Measurements from ENCODE around the gene POLG.

POLG gene

GRCh38 chr15:89326316-89326715 lies 8.3 kb downstream of the POLG start:
- DNase-seq (ENCODE audit: low read depth in 3 of 3), result no peak

GRCh38 chr15:89325039-89325803 lies 9.4 kb downstream of the POLG start:
- DNase-seq (ENCODE audit: low read depth in 3 of 3), result no peak

- no peak for DNase-seq (ENCODE audit: low read depth in 3 of 3)
Measured at GRCh38 chr15:89323825-89324224, 10.8 kb downstream of the POLG start.

- DNase-seq (ENCODE audit: low read depth in 3 of 3), result no peak
Measured at GRCh38 chr15:89322822-89323221, 11.8 kb downstream of the POLG start.

GRCh38 chr15:89321521-89322410 lies 12.9 kb downstream of the POLG start:
- no peak for DNase-seq (ENCODE audit: low read depth in 3 of 3)

- DNase-seq (ENCODE audit: low read depth in 3 of 3), result no peak
Measured at GRCh38 chr15:89320200-89320599, 14.4 kb downstream of the POLG start.

- DNase-seq (ENCODE audit: low read depth in 3 of 3), result no peak
Measured at GRCh38 chr15:89319678-89320077, 14.9 kb downstream of the POLG start.

GRCh38 chr15:89317186-89317720 lies 17.4 kb downstream of the POLG start:
- DNase-seq (ENCODE audit: low read depth in 3 of 3), result no peak

- DNase-seq (ENCODE audit: low read depth in 3 of 3), result no peak
Measured at GRCh38 chr15:89316504-89316903, 18.1 kb downstream of the POLG start.

- DNase-seq (ENCODE audit: low read depth in 3 of 3), result no peak
Measured at GRCh38 chr15:89315375-89315929, 19.2 kb downstream of the POLG start.

- no peak for DNase-seq (ENCODE audit: low read depth in 3 of 3)
Measured at GRCh38 chr15:89309993-89310392, 24.6 kb downstream of the POLG start.

- DNase-seq (ENCODE audit: low read depth in 3 of 3), result no peak
Measured at GRCh38 chr15:89308236-89308635, 26.4 kb downstream of the POLG start.

- DNase-seq (ENCODE audit: low read depth in 3 of 3), result no peak
Measured at GRCh38 chr15:89307791-89308190, 26.8 kb downstream of the POLG start.

GRCh38 chr15:89307046-89307587 lies 27.5 kb downstream of the POLG start:
- no peak for DNase-seq (ENCODE audit: low read depth in 3 of 3)

- no peak for DNase-seq (ENCODE audit: low read depth in 3 of 3)
Measured at GRCh38 chr15:89305395-89305794, 29.2 kb downstream of the POLG start.

- no peak for DNase-seq (ENCODE audit: low read depth in 3 of 3)
Measured at GRCh38 chr15:89303986-89304385, 30.6 kb downstream of the POLG start.

GRCh38 chr15:89301304-89302089 lies 33.1 kb downstream of the POLG start:
- no peak for DNase-seq (ENCODE audit: low read depth in 3 of 3)

GRCh38 chr15:89299896-89300295 lies 34.7 kb downstream of the POLG start:
- no peak for DNase-seq (ENCODE audit: low read depth in 3 of 3)

- no peak for DNase-seq (ENCODE audit: low read depth in 3 of 3)
Measured at GRCh38 chr15:89293012-89293411, 41.6 kb downstream of the POLG start.

- DNase-seq (ENCODE audit: low read depth in 3 of 3), result no peak
Measured at GRCh38 chr15:89291934-89292438, 42.6 kb downstream of the POLG start.

- DNase-seq (ENCODE audit: low read depth in 3 of 3), result no peak
Measured at GRCh38 chr15:89283201-89283600, 51.4 kb downstream of the POLG start.
